HepG2 (cell line): Measurements from ENCODE around the gene KDM7A. TPM values are rescaled to one million over a fixed set of nuclear protein-coding genes. Genes with fewer than 3 reads are reported as not detected.

Experiments used
- ARID2 ChIP-seq: sonication (generic); formaldehyde crosslinking; IDR thresholded peaks from 2 replicates; pipeline ENCODE4 v1.8.1; 2022; ENCODE audit warnings: mild to moderate bottlenecking, missing genetic modification reagents, borderline replicate concordance
- ASH2L ChIP-seq: fragments of 300-600, 200-600 bp; sonication (generic); IDR thresholded peaks from 2 replicates; pipeline ENCODE4 v1.7.0; 2017; ENCODE audit warnings: low read depth, mild to moderate bottlenecking, moderate library complexity, mixed read lengths, low read length; ENCODE audit not compliant: insufficient read length
- BRD4 ChIP-seq: sonication (generic); formaldehyde crosslinking; IDR thresholded peaks from 2 replicates; pipeline ENCODE4 v1.4.0; 2020; ENCODE audit warnings: missing genetic modification reagents
- CCAR2 ChIP-seq: fragments of 200-400 bp; formaldehyde crosslinking; optimal IDR thresholded peaks from 2 replicates; pipeline ENCODE3; 2018; ENCODE audit warnings: low read depth, mild to moderate bottlenecking, low read length, moderate library complexity
- ETV5 ChIP-seq: IDR thresholded peaks from 2 replicates; pipeline ENCODE4 v1.6.1; 2018; ENCODE audit warnings: missing biosample characterization, missing genetic modification reagents, inconsistent platforms, borderline replicate concordance
- GABPA ChIP-seq, 2 experiments: IDR thresholded peaks; 2 replicates each; pipeline ENCODE4 v1.6.1; 2011 to 2016; ENCODE audit warnings: low read depth in 2 of 2, low read length in 1 of 2, missing biosample characterization in 1 of 2, missing genetic modification characterization in 1 of 2
- GATAD1 ChIP-seq: IDR thresholded peaks from 2 replicates; pipeline ENCODE4 v1.6.1; 2016; ENCODE audit warnings: missing genetic modification reagents, missing compliant biosample characterization
- MATR3 ChIP-seq: sonication (generic); formaldehyde crosslinking; IDR thresholded peaks from 2 replicates; pipeline ENCODE4 v1.4.0; 2020; ENCODE audit warnings: missing genetic modification reagents
- MIER2 ChIP-seq: IDR thresholded peaks from 2 replicates; pipeline ENCODE4 v1.6.1; 2016; ENCODE audit warnings: missing biosample characterization, missing genetic modification reagents
- POGZ ChIP-seq: sonication (generic); formaldehyde crosslinking; IDR thresholded peaks from 2 replicates; pipeline ENCODE4 v1.4.0; 2020; ENCODE audit warnings: mild to moderate bottlenecking, missing genetic modification reagents
- POLR2AphosphoS5 ChIP-seq: IDR thresholded peaks from 2 replicates; pipeline ENCODE4 v1.6.1; 2012; ENCODE audit warnings: low read depth, low read length
- REXO4 ChIP-seq: sonication (generic); formaldehyde crosslinking; IDR thresholded peaks from 2 replicates; pipeline ENCODE4 v1.8.0; 2022; ENCODE audit warnings: missing genetic modification reagents, mild to moderate bottlenecking, borderline replicate concordance
- SUZ12 ChIP-seq: fragments of 150-350 bp; IDR thresholded peaks from 2 replicates; pipeline ENCODE4 v1.6.1; 2014; ENCODE audit warnings: low read depth, low read length
- ZNF33B ChIP-seq: sonication (generic); formaldehyde crosslinking; IDR thresholded peaks from 2 replicates; pipeline ENCODE4 v1.5.1; 2020; ENCODE audit warnings: mild to moderate bottlenecking, missing genetic modification reagents
- ZNF619 ChIP-seq: sonication (generic); formaldehyde crosslinking; IDR thresholded peaks from 2 replicates; pipeline ENCODE4 v1.4.0; 2020; ENCODE audit warnings: mild to moderate bottlenecking, missing genetic modification reagents
- ZNF782 ChIP-seq: sonication (generic); formaldehyde crosslinking; IDR thresholded peaks from 2 replicates; pipeline ENCODE4 v1.4.0; 2020; ENCODE audit warnings: missing genetic modification reagents, mild to moderate bottlenecking, borderline replicate concordance
- ZNF879 ChIP-seq: sonication (generic); formaldehyde crosslinking; IDR thresholded peaks from 2 replicates; pipeline ENCODE4 v1.8.1; 2023; ENCODE audit warnings: missing genetic modification reagents
- ZSCAN21 ChIP-seq: sonication (generic); formaldehyde crosslinking; IDR thresholded peaks from 2 replicates; pipeline ENCODE4 v1.8.0; 2022; ENCODE audit warnings: mild to moderate bottlenecking, missing genetic modification reagents, moderate library complexity, borderline replicate concordance
- polyA plus RNA-seq, 8 experiments: library from polyadenylated mRNA; depleted of rRNA in 3 of 8; stranded (reverse) in 7 of 8; unstranded in 1 of 8; fragments of >200 nt; fragmentation: Illumina TruSeq in 4 of 8; extraction: Trizol in 4 of 8; gene quantifications; 2 replicates each; pipeline versions ENCODE4 v1.2.1 to v1.2.3, GENCODE V29; 2011 to 2016; ENCODE audit warnings: low read depth in 4 of 8, missing spikeins in 1 of 8, mixed read lengths in 1 of 8; ENCODE audit not compliant: insufficient read depth in 1 of 8
- total RNA-seq, 5 experiments: library from RNA; depleted of rRNA; stranded (reverse); fragments of >200 nt; fragmentation: Illumina TruSeq; extraction: Trizol; gene quantifications; 2 replicates each; pipeline ENCODE4 v1.2.3, GENCODE V29; 2016; ENCODE audit warnings: low read depth in 1 of 5
- TF ChIP-seq, protein P1 (sequence below): sonication (generic); formaldehyde crosslinking; IDR thresholded peaks from 2 replicates; pipeline ENCODE4 v1.5.1; 2020; ENCODE audit warnings: mild to moderate bottlenecking, missing genetic modification reagents, borderline replicate concordance
- TF ChIP-seq, protein P2 (sequence below): sonication (generic); formaldehyde crosslinking; IDR thresholded peaks from 2 replicates; pipeline ENCODE4 v1.9.0; 2022; ENCODE audit warnings: low read depth, missing genetic modification reagents
- TF ChIP-seq, protein P3 (sequence below): sonication (generic); formaldehyde crosslinking; IDR thresholded peaks from 2 replicates; pipeline ENCODE4 v1.5.1; 2020; ENCODE audit warnings: mild to moderate bottlenecking, moderate library complexity, missing genetic modification reagents

The KDM7A gene
- total and polyA plus RNA-seq, 2 of the 13 experiments (the other 11 are each of a cell fraction or from before 2014, with no cell fraction given) = 10.8 to 16.8 TPM

DNA sequence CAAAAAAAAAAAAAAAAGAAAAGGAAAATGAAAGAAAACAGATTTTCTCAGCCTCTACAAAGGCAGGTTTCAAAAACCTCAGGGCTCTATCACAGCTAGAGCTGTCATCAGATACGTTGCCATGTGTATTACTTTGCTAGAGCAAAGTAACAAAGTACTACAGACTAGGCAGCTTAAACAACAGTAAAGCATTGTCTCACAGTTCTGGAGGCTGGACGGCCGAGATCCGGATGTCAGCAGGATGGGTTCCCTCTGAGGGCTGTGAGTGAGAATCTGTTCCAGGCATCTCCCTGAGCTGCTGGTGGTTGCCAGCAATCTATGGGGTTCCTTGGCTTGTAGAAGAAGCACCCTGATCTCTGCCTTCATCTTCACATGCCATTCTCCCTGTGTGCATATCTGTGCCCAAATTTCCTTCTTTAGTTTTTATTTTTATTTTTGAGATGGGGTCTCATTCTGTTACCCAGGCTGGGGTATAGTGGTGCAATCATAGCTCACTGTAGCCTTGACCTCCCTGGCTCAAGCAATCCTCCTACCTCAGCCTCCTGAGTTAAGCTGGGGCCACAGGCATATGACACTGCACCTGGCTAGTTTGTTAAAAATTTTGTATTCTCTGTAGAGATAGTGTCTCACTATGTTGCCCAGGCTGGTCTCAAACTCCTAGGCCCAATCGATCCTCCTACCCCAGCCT lies 48.9 kb upstream of the KDM7A start (continued):
- TF ChIP-seq, protein P1, sequence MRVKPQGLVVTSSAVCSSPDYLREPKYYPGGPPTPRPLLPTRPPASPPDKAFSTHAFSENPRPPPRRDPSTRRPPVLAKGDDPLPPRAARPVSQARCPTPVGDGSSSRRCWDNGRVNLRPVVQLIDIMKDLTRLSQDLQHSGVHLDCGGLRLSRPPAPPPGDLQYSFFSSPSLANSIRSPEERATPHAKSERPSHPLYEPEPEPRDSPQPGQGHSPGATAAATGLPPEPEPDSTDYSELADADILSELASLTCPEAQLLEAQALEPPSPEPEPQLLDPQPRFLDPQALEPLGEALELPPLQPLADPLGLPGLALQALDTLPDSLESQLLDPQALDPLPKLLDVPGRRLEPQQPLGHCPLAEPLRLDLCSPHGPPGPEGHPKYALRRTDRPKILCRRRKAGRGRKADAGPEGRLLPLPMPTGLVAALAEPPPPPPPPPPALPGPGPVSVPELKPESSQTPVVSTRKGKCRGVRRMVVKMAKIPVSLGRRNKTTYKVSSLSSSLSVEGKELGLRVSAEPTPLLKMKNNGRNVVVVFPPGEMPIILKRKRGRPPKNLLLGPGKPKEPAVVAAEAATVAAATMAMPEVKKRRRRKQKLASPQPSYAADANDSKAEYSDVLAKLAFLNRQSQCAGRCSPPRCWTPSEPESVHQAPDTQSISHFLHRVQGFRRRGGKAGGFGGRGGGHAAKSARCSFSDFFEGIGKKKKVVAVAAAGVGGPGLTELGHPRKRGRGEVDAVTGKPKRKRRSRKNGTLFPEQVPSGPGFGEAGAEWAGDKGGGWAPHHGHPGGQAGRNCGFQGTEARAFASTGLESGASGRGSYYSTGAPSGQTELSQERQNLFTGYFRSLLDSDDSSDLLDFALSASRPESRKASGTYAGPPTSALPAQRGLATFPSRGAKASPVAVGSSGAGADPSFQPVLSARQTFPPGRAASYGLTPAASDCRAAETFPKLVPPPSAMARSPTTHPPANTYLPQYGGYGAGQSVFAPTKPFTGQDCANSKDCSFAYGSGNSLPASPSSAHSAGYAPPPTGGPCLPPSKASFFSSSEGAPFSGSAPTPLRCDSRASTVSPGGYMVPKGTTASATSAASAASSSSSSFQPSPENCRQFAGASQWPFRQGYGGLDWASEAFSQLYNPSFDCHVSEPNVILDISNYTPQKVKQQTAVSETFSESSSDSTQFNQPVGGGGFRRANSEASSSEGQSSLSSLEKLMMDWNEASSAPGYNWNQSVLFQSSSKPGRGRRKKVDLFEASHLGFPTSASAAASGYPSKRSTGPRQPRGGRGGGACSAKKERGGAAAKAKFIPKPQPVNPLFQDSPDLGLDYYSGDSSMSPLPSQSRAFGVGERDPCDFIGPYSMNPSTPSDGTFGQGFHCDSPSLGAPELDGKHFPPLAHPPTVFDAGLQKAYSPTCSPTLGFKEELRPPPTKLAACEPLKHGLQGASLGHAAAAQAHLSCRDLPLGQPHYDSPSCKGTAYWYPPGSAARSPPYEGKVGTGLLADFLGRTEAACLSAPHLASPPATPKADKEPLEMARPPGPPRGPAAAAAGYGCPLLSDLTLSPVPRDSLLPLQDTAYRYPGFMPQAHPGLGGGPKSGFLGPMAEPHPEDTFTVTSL (CRISPR knock-in tag) = no peak
- TF ChIP-seq POLR2AphosphoS5 (no peak), GATAD1 (CRISPR knock-in tag) (no peak), BRD4 (CRISPR knock-in tag) (0 out of 2 replicates have a peak, but pooled peaks have one; percentile 40), ZNF782 (CRISPR knock-in tag) (no peak), ETV5 (peak; percentile 91; the same call in 1 of the 2 replicates), REXO4 (CRISPR knock-in tag) (no peak), ARID2 (CRISPR knock-in tag) (no peak), MIER2 (CRISPR knock-in tag) (no peak), ZNF879 (CRISPR knock-in tag) (no peak), POGZ (CRISPR knock-in tag) (no peak), ZNF33B (CRISPR knock-in tag) (no peak), CCAR2 (no peak), ASH2L (peak; percentile 25), GABPA (IDR thresholded peaks at IDR 0.05; ENCODE audit: low read depth, low read length) (no peak), GABPA (CRISPR knock-in tag; IDR thresholded peaks at IDR 0.05; ENCODE audit: low read depth) (no peak), SUZ12 (no peak), ZSCAN21 (peak; percentile 34; the same call in 1 of the 2 replicates), ZNF619 (CRISPR knock-in tag) (no peak), MATR3 (CRISPR knock-in tag) (no peak)
- TF ChIP-seq, protein P2, sequence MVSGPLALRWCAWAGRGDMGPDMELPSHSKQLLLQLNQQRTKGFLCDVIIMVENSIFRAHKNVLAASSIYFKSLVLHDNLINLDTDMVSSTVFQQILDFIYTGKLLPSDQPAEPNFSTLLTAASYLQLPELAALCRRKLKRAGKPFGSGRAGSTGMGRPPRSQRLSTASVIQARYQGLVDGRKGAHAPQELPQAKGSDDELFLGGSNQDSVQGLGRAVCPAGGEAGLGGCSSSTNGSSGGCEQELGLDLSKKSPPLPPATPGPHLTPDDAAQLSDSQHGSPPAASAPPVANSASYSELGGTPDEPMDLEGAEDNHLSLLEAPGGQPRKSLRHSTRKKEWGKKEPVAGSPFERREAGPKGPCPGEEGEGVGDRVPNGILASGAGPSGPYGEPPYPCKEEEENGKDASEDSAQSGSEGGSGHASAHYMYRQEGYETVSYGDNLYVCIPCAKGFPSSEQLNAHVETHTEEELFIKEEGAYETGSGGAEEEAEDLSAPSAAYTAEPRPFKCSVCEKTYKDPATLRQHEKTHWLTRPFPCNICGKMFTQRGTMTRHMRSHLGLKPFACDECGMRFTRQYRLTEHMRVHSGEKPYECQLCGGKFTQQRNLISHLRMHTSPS (CRISPR knock-in tag) = no peak
- TF ChIP-seq, protein P3, sequence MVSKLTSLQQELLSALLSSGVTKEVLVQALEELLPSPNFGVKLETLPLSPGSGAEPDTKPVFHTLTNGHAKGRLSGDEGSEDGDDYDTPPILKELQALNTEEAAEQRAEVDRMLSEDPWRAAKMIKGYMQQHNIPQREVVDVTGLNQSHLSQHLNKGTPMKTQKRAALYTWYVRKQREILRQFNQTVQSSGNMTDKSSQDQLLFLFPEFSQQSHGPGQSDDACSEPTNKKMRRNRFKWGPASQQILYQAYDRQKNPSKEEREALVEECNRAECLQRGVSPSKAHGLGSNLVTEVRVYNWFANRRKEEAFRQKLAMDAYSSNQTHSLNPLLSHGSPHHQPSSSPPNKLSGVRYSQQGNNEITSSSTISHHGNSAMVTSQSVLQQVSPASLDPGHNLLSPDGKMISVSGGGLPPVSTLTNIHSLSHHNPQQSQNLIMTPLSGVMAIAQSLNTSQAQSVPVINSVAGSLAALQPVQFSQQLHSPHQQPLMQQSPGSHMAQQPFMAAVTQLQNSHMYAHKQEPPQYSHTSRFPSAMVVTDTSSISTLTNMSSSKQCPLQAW = no peak
